ENCODE measurements around the gene SRGAP3.

GRCh38 chr3:9198261-9198660 is 51.2 kb downstream of the SRGAP3 start:
- TF ChIP-seq CTCF (conservative IDR thresholded peaks at IDR 0.05; ENCODE audit: low read length), result no peak
- no peak for TF ChIP-seq EZH2phosphoT487 (IDR thresholded peaks at IDR 0.05; ENCODE audit: borderline replicate concordance)

All from Loucy (cell line).